Gastrocnemius medialis (tissue), 4 donors: Measurements from ENCODE around the gene ORAI1.

Source experiments
- POLR2A ChIP-seq, 2 donors: fragments of 450-650 bp; IDR thresholded peaks; one replicate each; pipeline ENCODE4 v1.6.1; 2017; ENCODE audit warnings: antibody characterized with exemption in 2 of 2, mild to moderate bottlenecking in 2 of 2, moderate library complexity in 2 of 2
- TF ChIP-seq, protein P1 (sequence below), 5 experiments: fragments of 450-650 bp in 3 of 5; fragments of 200-600 bp in 2 of 5; sonication (generic) in 2 of 5; IDR thresholded peaks in 4 of 5; conservative IDR thresholded peaks in 1 of 5; 1 replicate in 4 of 5; 2 replicates in 1 of 5; pipeline ENCODE4 v1.5.1; 2016 to 2019; ENCODE audit warnings: antibody characterized with exemption in 5 of 5, mild to moderate bottlenecking in 3 of 5, moderate library complexity in 3 of 5

DNA sequence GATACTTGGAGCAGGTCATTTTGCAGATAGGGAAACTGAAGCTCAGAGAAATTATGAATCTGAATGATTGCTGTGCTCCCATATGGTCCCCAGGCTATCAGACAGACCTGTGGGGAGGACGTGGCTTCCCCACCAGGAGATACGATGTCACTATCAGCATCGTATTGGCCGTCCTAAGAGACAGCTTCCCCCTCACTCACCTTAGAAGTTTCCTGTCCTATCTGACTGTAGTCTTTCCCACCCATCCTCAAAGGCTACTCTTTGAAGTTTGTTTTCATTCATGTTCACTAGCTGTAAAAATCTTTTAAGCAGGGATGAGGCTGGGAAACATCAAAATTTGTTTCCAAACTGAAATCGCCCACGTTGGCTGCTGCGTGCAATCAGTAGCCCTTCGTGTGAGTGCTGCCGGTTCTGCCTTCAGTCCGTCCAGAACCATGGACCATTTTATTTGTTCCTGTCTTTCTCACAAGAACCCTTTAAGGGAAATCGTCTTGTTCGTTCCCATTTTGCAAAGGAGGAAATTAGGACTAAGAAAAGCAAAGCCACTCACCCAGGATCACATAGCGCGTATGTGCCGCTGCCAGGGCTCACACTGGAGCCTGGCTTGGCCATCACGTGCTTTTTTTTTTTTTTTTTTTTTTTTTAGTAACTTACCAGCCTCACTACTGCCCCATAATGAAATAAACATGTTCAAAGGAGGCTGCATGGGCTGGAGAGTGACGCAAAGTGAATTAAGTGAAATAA lies 44.5 kb upstream of the ORAI1 start:
- TF ChIP-seq, protein P1, sequence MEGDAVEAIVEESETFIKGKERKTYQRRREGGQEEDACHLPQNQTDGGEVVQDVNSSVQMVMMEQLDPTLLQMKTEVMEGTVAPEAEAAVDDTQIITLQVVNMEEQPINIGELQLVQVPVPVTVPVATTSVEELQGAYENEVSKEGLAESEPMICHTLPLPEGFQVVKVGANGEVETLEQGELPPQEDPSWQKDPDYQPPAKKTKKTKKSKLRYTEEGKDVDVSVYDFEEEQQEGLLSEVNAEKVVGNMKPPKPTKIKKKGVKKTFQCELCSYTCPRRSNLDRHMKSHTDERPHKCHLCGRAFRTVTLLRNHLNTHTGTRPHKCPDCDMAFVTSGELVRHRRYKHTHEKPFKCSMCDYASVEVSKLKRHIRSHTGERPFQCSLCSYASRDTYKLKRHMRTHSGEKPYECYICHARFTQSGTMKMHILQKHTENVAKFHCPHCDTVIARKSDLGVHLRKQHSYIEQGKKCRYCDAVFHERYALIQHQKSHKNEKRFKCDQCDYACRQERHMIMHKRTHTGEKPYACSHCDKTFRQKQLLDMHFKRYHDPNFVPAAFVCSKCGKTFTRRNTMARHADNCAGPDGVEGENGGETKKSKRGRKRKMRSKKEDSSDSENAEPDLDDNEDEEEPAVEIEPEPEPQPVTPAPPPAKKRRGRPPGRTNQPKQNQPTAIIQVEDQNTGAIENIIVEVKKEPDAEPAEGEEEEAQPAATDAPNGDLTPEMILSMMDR (IDR thresholded peaks at IDR 0.05 in 4 of 5, conservative IDR thresholded peaks at IDR 0.05 in 1 of 5) = no peak
- peak in 1 of 2 donors; percentile 24 for TF ChIP-seq POLR2A (IDR thresholded peaks at IDR 0.05)
